ENCODE data around the gene ADGRD2. TPM values are rescaled to one million over a fixed set of nuclear protein-coding genes. Genes with fewer than 3 reads are reported as not detected.

Gene ADGRD2
- total RNA-seq, 1 donor from 2014 or later: not detected

- Mint-ChIP-seq H3K36me3 (ENCODE audit: low read depth) (peaks cover 1% of the 10 kb centered on the region), H3K27me3 (ENCODE audit: low read depth) (peaks cover 12% of the 10 kb centered on the region), H3K4me1 (ENCODE audit: low read depth) (no peaks in the 10 kb centered on the region), H3K9me3 (ENCODE audit: low read depth) (no peaks in the 10 kb centered on the region), H3K27ac (ENCODE audit: unreplicated experiment) (no peak overlapping the region), H3K4me3 (ENCODE audit: unreplicated experiment) (no peak overlapping the region)
- TF ChIP-seq CTCF (IDR thresholded peaks at IDR 0.05): no peak
- no peak for DNase-seq (ENCODE audit: low spot score)
Observed at GRCh38 chr9:124470726-124471125, 20.5 kb downstream of the ADGRD2 start.

- Mint-ChIP-seq H3K36me3 (ENCODE audit: low read depth) (peaks cover 1% of the 10 kb centered on the region), H3K4me3 (ENCODE audit: unreplicated experiment) (no peak overlapping the region), H3K27ac (ENCODE audit: unreplicated experiment) (no peak overlapping the region), H3K9me3 (ENCODE audit: low read depth) (no peaks in the 10 kb centered on the region), H3K4me1 (ENCODE audit: low read depth) (no peaks in the 10 kb centered on the region), H3K27me3 (ENCODE audit: low read depth) (peaks cover 11% of the 10 kb centered on the region)
- no peak for TF ChIP-seq CTCF (IDR thresholded peaks at IDR 0.05)
- DNase-seq (ENCODE audit: low spot score): no peak
Observed at GRCh38 chr9:124471761-124472160, 21.5 kb downstream of the ADGRD2 start.

- H3K4me3 Mint-ChIP-seq (ENCODE audit: unreplicated experiment): no peak overlapping the region
- peaks cover 11% of the 10 kb centered on the region for H3K27me3 Mint-ChIP-seq (ENCODE audit: low read depth)
- no peak overlapping the region for H3K27ac Mint-ChIP-seq (ENCODE audit: unreplicated experiment)
- TF ChIP-seq CTCF (IDR thresholded peaks at IDR 0.05): no peak
- no peak for DNase-seq (ENCODE audit: low spot score)
- H3K4me1 Mint-ChIP-seq (ENCODE audit: low read depth): no peaks in the 10 kb centered on the region
- no peaks in the 10 kb centered on the region for H3K9me3 Mint-ChIP-seq (ENCODE audit: low read depth)
- H3K36me3 Mint-ChIP-seq (ENCODE audit: low read depth): peaks cover 1% of the 10 kb centered on the region
Observed at GRCh38 chr9:124472770-124473169, 22.5 kb downstream of the ADGRD2 start.

- Mint-ChIP-seq H3K36me3 (ENCODE audit: low read depth) (peaks cover 1% of the 10 kb centered on the region), H3K9me3 (ENCODE audit: low read depth) (no peaks in the 10 kb centered on the region), H3K27ac (ENCODE audit: unreplicated experiment) (no peak overlapping the region), H3K27me3 (ENCODE audit: low read depth) (peaks cover 13% of the 10 kb centered on the region), H3K4me1 (ENCODE audit: low read depth) (peaks cover 3% of the 10 kb centered on the region), H3K4me3 (ENCODE audit: unreplicated experiment) (no peak overlapping the region)
- TF ChIP-seq CTCF (IDR thresholded peaks at IDR 0.05): no peak
- no peak for DNase-seq (ENCODE audit: low spot score)
Observed at GRCh38 chr9:124473310-124473709, 23.1 kb downstream of the ADGRD2 start.

GRCh38 chr9:124474151-124474550 is 23.9 kb downstream of the ADGRD2 start:
- TF ChIP-seq CTCF (IDR thresholded peaks at IDR 0.05): no peak
- peaks cover 20% of the 10 kb centered on the region for H3K27me3 Mint-ChIP-seq (ENCODE audit: low read depth)
- H3K4me1 Mint-ChIP-seq (ENCODE audit: low read depth): peaks cover 5% of the 10 kb centered on the region

More at GRCh38 chr9:124474151-124474550, 23.9 kb downstream of the ADGRD2 start:
- H3K27ac Mint-ChIP-seq (ENCODE audit: unreplicated experiment): no peak overlapping the region
- H3K4me3 Mint-ChIP-seq (ENCODE audit: unreplicated experiment): no peak overlapping the region
- no peaks in the 10 kb centered on the region for H3K9me3 Mint-ChIP-seq (ENCODE audit: low read depth)
- H3K36me3 Mint-ChIP-seq (ENCODE audit: low read depth): peaks cover 1% of the 10 kb centered on the region
- no peak for DNase-seq (ENCODE audit: low spot score)
